WERI-Rb-1 (cell line): ENCODE data around the gene BRCC3.

ENCODE experiments used
- DNase-seq: peaks from one replicate; pipeline ENCODE4 v3.0.0-alpha.2; 2020
- H3K27ac ChIP-seq: fragments of 250-450 bp; sonication (Bioruptor Pico); 2 replicates; pipeline ENCODE4 v1.5.1; 2020; ENCODE audit warnings: mild to moderate bottlenecking, moderate library complexity
- H3K27me3 ChIP-seq: fragments of 250-450 bp; sonication (Bioruptor Pico); 2 replicates; pipeline ENCODE4 v1.5.1; 2021; ENCODE audit warnings: mild to moderate bottlenecking, low read depth, moderate library complexity; ENCODE audit not compliant: insufficient read depth, severe bottlenecking
- H3K36me3 ChIP-seq: fragments of 250-450 bp; sonication (Bioruptor Pico); 2 replicates; pipeline ENCODE4 v1.5.1; 2020; ENCODE audit warnings: mild to moderate bottlenecking, moderate library complexity
- H3K4me3 ChIP-seq: 2 replicates; pipeline ENCODE4 v1.5.1; 2011; ENCODE audit warnings: low read depth, mild to moderate bottlenecking, control low read depth, low read length
- H3K9me3 ChIP-seq: fragments of 250-450 bp; sonication (Bioruptor Pico); 2 replicates; pipeline ENCODE4 v1.5.1; 2021; ENCODE audit warnings: mild to moderate bottlenecking, moderate library complexity; ENCODE audit not compliant: severe bottlenecking
- CTCF ChIP-seq: IDR thresholded peaks from 2 replicates; pipeline ENCODE4 v1.5.1; 2011; ENCODE audit warnings: low read depth, mild to moderate bottlenecking, control low read depth, inconsistent platforms, low read length

BRCC3 gene

DNA sequence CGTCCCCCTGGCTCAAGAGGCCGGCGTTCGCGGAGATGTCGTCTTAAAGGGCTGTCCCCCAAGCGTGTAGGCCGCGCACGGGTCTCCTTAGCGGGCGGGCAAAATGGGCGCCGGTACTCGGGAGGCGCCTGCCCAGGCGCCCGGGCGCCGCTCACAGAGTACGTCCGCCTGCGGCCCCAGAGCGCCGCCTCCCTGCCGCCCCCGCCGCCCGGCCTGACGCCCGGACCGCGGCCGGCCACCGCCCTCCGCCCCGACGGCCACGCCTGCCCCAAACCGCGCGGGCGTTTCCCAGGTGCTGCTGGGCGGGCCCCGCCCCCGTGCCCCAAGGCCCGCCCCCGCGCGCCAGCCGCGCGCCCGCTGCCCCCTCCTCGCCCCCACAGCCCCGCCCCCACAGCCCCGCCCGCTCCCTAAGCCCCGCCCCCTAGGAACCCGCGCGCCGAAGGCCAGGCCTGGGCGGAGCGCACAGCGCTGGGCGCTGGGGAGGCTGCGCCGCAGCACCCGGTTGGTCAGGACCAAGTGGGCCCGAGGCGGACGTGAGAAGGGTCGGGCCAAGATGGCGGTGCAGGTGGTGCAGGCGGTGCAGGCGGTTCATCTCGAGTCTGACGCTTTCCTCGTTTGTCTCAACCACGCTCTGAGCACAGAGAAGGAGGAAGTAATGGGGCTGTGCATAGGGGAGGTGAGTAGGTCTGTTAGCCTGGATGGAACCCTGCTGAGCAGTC is at the start of gene BRCC3, which contains the start of the genes CMC4 and MTCP1:
Gene BRCC3, plus strand, starts transcription at position 534 of the 719 bp plus-strand sequence. Its CDS starts 20 bp downstream, at position 554.
Gene CMC4, minus strand, starts transcription at position 162 of the 719 bp plus-strand sequence. CDS start 7,113 bp downstream, outside the sequence.
Gene MTCP1, minus strand, starts transcription at position 162 of the 719 bp plus-strand sequence. CDS start 5,126 bp downstream, outside the sequence.
- no peak for TF ChIP-seq CTCF
- H3K9me3 ChIP-seq: no peaks in the 10 kb centered on the region
- no peaks in the 10 kb centered on the region for H3K27me3 ChIP-seq
- DNase-seq: peak; percentile 91
- H3K36me3 ChIP-seq: peaks cover 32% of the 10 kb centered on the region
- H3K27ac ChIP-seq: peak within 1 kb of the TSS; percentile 90
- H3K4me3 ChIP-seq: peak within 1 kb of the TSS; percentile 86

DNA sequence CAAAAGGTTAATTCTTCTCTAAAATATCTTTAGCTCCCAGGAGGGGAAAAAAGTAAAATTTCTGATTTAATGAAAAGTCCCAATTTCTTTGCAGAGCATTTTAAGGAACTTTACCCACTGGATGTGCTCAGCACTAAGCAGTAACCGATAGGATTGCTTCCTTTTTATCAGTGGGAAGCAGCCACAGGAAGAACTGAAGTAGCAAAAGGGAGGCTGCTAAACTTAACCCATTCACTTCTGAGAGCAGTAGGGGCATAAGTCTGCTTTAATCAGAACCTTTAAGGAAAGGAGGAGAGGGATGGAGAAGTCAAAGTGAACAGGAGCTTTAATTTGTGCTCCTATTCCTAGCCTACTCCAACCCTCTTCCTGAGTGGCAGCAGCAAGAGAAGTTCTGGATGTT is 48.7 kb upstream of the BRCC3 start, which contains the start of gene F8:
Gene F8, minus strand, starts transcription at position 139 of the 400 bp plus-strand sequence. CDS start 171 bp downstream, outside the sequence.
- Histone ChIP-seq H3K4me3 (no peak within 1 kb of the TSS), H3K27me3 (no peaks in the 10 kb centered on the region), H3K36me3 (no peaks in the 10 kb centered on the region), H3K9me3 (no peaks in the 10 kb centered on the region), H3K27ac (no peak within 1 kb of the TSS)
- TF ChIP-seq CTCF: no peak
- no peak for DNase-seq

GRCh38 chrX:155023907-155024833 is 47.1 kb upstream of the BRCC3 start:
- no peaks in the 10 kb centered on the region for H3K9me3 ChIP-seq
- no peak for DNase-seq
- H3K27ac ChIP-seq: no peak overlapping the region
- TF ChIP-seq CTCF: no peak
- H3K4me3 ChIP-seq: no peak overlapping the region
- no peaks in the 10 kb centered on the region for H3K36me3 ChIP-seq
- H3K27me3 ChIP-seq: no peaks in the 10 kb centered on the region

DNA sequence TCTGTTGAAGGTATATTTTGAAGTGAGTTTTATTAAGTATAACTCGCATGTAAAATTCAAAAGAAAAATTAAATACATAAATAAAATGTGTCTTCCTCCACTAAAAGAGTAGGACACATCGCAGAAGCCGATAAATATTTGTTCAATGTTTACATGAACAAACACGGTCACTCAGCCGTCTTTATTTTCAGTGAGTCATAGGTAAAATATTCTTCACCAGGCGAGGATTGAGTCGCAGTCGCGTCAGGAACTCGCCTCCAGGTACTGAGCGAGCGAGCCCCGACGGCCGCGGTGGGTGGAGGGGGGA is 44.9 kb upstream of the BRCC3 start:
- peak overlapping the region; percentile 97 for H3K27ac ChIP-seq
- no peak for DNase-seq
- H3K4me3 ChIP-seq: peak overlapping the region; percentile 98
- no peak for TF ChIP-seq CTCF
- H3K27me3 ChIP-seq: no peaks in the 10 kb centered on the region
- no peaks in the 10 kb centered on the region for H3K9me3 ChIP-seq
- no peaks in the 10 kb centered on the region for H3K36me3 ChIP-seq

DNA sequence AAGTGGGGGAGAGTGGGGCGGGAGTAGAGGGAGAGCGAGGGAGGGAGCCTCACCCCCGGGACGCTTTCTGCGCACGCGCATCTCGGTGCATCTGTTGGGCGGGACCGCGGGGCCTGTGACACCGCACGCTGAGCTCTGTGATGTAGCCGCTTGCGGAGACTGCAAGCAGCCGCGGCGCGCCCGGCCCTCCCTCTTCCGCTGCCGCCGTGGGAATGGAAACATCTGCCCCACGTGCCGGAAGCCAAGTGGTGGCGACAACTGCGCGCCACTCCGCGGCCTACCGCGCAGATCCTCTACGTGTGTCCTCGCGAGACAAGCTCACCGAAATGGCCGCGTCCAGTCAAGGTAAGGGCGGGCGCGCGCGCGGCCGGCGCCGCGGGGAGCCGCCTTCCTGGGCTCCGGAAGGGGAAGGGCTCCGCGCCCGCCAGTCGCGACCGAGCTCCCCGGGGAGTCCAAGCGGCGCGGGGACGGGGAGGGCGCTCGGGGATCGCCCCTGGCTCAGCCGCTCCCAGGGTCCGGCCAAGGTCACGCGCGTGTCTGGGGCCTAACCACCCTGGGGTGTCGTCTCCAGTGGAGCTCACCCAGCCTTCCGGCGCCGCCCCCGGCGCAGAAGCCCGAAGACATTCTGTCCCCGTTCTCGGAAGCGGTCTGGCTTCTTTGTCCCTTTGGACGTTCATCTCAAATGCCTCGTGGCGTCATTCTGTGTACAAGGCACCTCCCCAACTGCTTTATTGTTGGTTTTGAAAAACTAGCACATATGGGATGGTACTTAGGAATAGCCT is 44.4 kb upstream of the BRCC3 start, which contains the start of gene FUNDC2:
Gene FUNDC2, plus strand, starts transcription at position 118 of the 782 bp plus-strand sequence. Its CDS starts 95 bp downstream, at position 213.
- no peak for TF ChIP-seq CTCF

More for the DNA sequence above, 44.4 kb upstream of the BRCC3 start, which contains the start of gene FUNDC2:
- no peaks in the 10 kb centered on the region for H3K27me3 ChIP-seq
- H3K27ac ChIP-seq: peak within 1 kb of the TSS; percentile 97
- peak; percentile 99 for DNase-seq
- H3K4me3 ChIP-seq: peak within 1 kb of the TSS; percentile 98
- H3K9me3 ChIP-seq: no peaks in the 10 kb centered on the region
- no peaks in the 10 kb centered on the region for H3K36me3 ChIP-seq
